ACC112 (cell line): Measurements from ENCODE around the gene CRYBG3.

Experiments
- H2AFZ ChIP-seq: fragments of 200-600 bp; sonication (generic); one replicate; pipeline ENCODE4 v1.6.0; 2017; ENCODE audit warnings: antibody characterized with exemption, low read length; ENCODE audit not compliant: unreplicated experiment
- H3K27ac ChIP-seq: fragments of 200-600 bp; sonication (generic); 2 replicates; pipeline ENCODE4 v1.5.1; 2014; ENCODE audit warnings: low read depth, mild to moderate bottlenecking, antibody characterized with exemption, low read length, moderate library complexity
- H3K27me3 ChIP-seq: fragments of 200-600 bp; sonication (generic); 2 replicates; pipeline ENCODE4 v1.6.1; 2014; ENCODE audit warnings: mild to moderate bottlenecking, antibody characterized with exemption, low read length, moderate library complexity, mixed read lengths; ENCODE audit not compliant: insufficient read depth
- H3K36me3 ChIP-seq: fragments of 200-600 bp; sonication (generic); 2 replicates; pipeline ENCODE4 v1.6.1; 2016; ENCODE audit warnings: mild to moderate bottlenecking, antibody characterized with exemption, low read length, moderate library complexity, mixed read lengths; ENCODE audit not compliant: insufficient read depth
- H3K4me1 ChIP-seq: fragments of 200-600 bp; sonication (generic); one replicate; pipeline ENCODE4 v1.6.1; 2016; ENCODE audit warnings: low read length, mixed read lengths; ENCODE audit not compliant: insufficient read depth, unreplicated experiment, control insufficient read depth
- H3K4me3 ChIP-seq: fragments of 200-600 bp; sonication (generic); 2 replicates; pipeline ENCODE4 v1.5.1; 2014; ENCODE audit warnings: mild to moderate bottlenecking, low read depth, low read length
- H3K79me2 ChIP-seq: fragments of 200-600 bp; sonication (generic); one replicate; pipeline ENCODE4 v1.6.0; 2016; ENCODE audit warnings: low read length; ENCODE audit not compliant: control insufficient read depth, unreplicated experiment, insufficient read depth

CRYBG3 gene

GRCh38 chr3:97970956-97971620 lies 149.3 kb downstream of the CRYBG3 start:
- Histone ChIP-seq H3K27me3 (no peaks in the 10 kb centered on the region), H2AFZ (peak overlapping the region; percentile 61), H3K36me3 (no peaks in the 10 kb centered on the region), H3K4me3 (peak overlapping the region; percentile 78), H3K79me2 (peaks cover 44% of the 10 kb centered on the region), H3K27ac (peak overlapping the region; percentile 2; the same call in 1 of the 2 replicates), H3K4me1 (peaks cover 19% of the 10 kb centered on the region)

- Histone ChIP-seq H3K79me2 (peaks cover 44% of the 10 kb centered on the region), H3K36me3 (no peaks in the 10 kb centered on the region), H3K4me1 (peaks cover 19% of the 10 kb centered on the region), H2AFZ (peak within 1 kb of the TSS; percentile 98), H3K4me3 (peak within 1 kb of the TSS; percentile 78), H3K27me3 (no peaks in the 10 kb centered on the region), H3K27ac (peak within 1 kb of the TSS; percentile 2; the same call in 1 of the 2 replicates)
Observed at GRCh38 chr3:97971679-97972567, 150.1 kb downstream of the CRYBG3 start, which contains the start of gene RIOX2. TSS of gene RIOX2 (minus strand) at chr3:97972431. CDS start at chr3:97967593, 4,838 bp downstream.

GRCh38 chr3:97972976-97973375 lies 151.2 kb downstream of the CRYBG3 start:
- Histone ChIP-seq H3K27ac (no peak overlapping the region), H2AFZ (peak overlapping the region; percentile 98), H3K4me1 (peaks cover 19% of the 10 kb centered on the region), H3K36me3 (no peaks in the 10 kb centered on the region), H3K79me2 (peaks cover 36% of the 10 kb centered on the region), H3K4me3 (peak overlapping the region; percentile 78), H3K27me3 (no peaks in the 10 kb centered on the region)

- H3K4me1 ChIP-seq: peaks cover 13% of the 10 kb centered on the region
- H3K27me3 ChIP-seq: no peaks in the 10 kb centered on the region
- H3K4me3 ChIP-seq: no peak overlapping the region
- no peaks in the 10 kb centered on the region for H3K36me3 ChIP-seq
- H3K27ac ChIP-seq: no peak overlapping the region
- H3K79me2 ChIP-seq: peaks cover 15% of the 10 kb centered on the region
- H2AFZ ChIP-seq: no peak overlapping the region
Observed at GRCh38 chr3:97974996-97975395, 153.2 kb downstream of the CRYBG3 start.

GRCh38 chr3:97975466-97975865 lies 153.7 kb downstream of the CRYBG3 start:
- peaks cover 8% of the 10 kb centered on the region for H3K4me1 ChIP-seq
- peaks cover 11% of the 10 kb centered on the region for H3K79me2 ChIP-seq
- H3K27ac ChIP-seq: no peak overlapping the region
- no peaks in the 10 kb centered on the region for H3K36me3 ChIP-seq
- no peak overlapping the region for H2AFZ ChIP-seq
- no peak overlapping the region for H3K4me3 ChIP-seq
- H3K27me3 ChIP-seq: no peaks in the 10 kb centered on the region

- H3K27me3 ChIP-seq: no peaks in the 10 kb centered on the region
- no peak overlapping the region for H3K27ac ChIP-seq
- H3K4me1 ChIP-seq: peaks cover 8% of the 10 kb centered on the region
- H3K4me3 ChIP-seq: no peak overlapping the region
- H3K79me2 ChIP-seq: no peaks in the 10 kb centered on the region
- H3K36me3 ChIP-seq: no peaks in the 10 kb centered on the region
- H2AFZ ChIP-seq: no peak overlapping the region
Observed at GRCh38 chr3:97979610-97980009, 157.8 kb downstream of the CRYBG3 start.

GRCh38 chr3:97981886-97982285 lies 160.1 kb downstream of the CRYBG3 start:
- H3K36me3 ChIP-seq: no peaks in the 10 kb centered on the region
- H2AFZ ChIP-seq: no peak overlapping the region
- H3K4me1 ChIP-seq: peaks cover 8% of the 10 kb centered on the region
- no peak overlapping the region for H3K27ac ChIP-seq
- no peaks in the 10 kb centered on the region for H3K79me2 ChIP-seq
- H3K4me3 ChIP-seq: no peak overlapping the region
- no peaks in the 10 kb centered on the region for H3K27me3 ChIP-seq

GRCh38 chr3:97983933-97984491 lies 162.2 kb downstream of the CRYBG3 start:
- H3K36me3 ChIP-seq: no peaks in the 10 kb centered on the region
- no peak overlapping the region for H2AFZ ChIP-seq
- peaks cover 8% of the 10 kb centered on the region for H3K4me1 ChIP-seq
- no peaks in the 10 kb centered on the region for H3K79me2 ChIP-seq
- no peak overlapping the region for H3K27ac ChIP-seq
- no peak overlapping the region for H3K4me3 ChIP-seq
- H3K27me3 ChIP-seq: no peaks in the 10 kb centered on the region

GRCh38 chr3:97987306-97987705 lies 165.5 kb downstream of the CRYBG3 start:
- Histone ChIP-seq H3K4me1 (no peaks in the 10 kb centered on the region), H3K79me2 (no peaks in the 10 kb centered on the region), H3K4me3 (no peak overlapping the region), H2AFZ (no peak overlapping the region), H3K27me3 (peaks cover 4% of the 10 kb centered on the region; the same call in 1 of the 2 replicates), H3K36me3 (no peaks in the 10 kb centered on the region), H3K27ac (no peak overlapping the region)

GRCh38 chr3:97988784-97989568 lies 167.2 kb downstream of the CRYBG3 start:
- H3K4me3 ChIP-seq: no peak overlapping the region
- H3K27ac ChIP-seq: no peak overlapping the region
- peaks cover 20% of the 10 kb centered on the region for H3K27me3 ChIP-seq
- no peaks in the 10 kb centered on the region for H3K4me1 ChIP-seq
- H3K36me3 ChIP-seq: no peaks in the 10 kb centered on the region
- no peaks in the 10 kb centered on the region for H3K79me2 ChIP-seq
- H2AFZ ChIP-seq: no peak overlapping the region
